GM21423 (cell line): Measurements from ENCODE around the gene PRDX6.
"Not testable (repeated sequence)": the region's sequence is repeated elsewhere in the genome, so short reads cannot be mapped to it uniquely, and the experiment has no call there.

ENCODE experiments used
- ATAC-seq: cut with Tn5 transposase; IDR thresholded peaks from one replicate; pipeline ENCODE4 v1.9.1; 2021; ENCODE audit warnings: mild to moderate bottlenecking, moderate library complexity; ENCODE audit not compliant: unreplicated experiment

Gene PRDX6

DNA sequence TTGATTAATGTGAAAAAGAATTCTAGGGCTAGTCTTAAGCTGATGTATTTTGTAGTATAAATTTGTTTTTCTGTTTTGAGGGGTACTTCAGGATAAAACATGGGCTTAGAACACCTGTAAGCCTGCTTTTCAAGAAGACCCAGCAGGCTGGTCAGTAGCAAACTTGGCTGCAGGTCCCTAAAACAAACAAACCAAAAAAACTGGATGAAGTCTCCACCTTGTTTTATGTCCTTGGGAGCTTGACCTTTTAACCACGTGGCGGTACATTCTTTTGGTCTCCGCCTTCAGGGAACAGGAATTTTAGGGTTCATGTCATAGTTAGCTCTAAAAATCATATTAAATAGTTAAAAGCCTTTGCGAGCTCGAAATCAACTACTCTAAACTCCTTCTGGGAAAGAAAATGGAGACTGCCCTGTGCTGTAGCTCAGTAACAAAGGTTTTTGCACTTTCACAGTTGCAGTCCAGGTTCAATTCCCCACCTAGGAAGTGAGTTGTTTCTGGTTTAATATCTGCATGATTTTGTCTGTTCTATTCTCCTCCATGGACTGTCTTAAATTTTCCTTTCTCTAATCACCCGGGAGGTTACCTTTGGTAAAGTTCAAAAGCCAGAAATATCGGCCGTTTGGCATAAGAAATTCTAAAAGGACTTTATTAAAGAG lies 18.6 kb downstream of the PRDX6 start:
- no peak for ATAC-seq

DNA sequence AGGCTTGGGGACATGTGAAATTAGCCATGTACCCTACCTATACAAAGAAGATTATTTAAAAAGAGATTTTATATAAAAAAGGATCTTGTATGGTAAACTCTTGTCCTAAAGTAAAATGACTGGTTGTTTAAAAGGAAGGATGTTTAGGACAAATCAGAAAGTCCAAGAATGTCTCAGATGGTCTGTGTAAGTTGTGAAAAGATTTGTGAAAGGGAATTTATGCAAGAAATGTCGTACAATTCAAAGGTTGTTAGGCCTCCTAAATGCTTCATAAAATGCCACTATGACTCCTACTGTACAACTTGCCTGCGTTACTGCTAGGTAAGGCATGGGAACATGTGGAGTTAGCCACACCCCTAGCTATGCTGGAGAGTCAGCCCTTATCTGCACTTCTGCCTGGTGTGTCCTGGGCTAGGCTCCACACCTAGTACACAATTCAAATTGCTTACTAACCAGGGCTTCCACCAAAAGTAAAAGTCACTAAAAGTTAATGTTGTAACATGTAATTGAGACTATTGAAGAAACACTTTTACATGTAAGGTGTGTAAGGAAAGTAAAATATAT lies 19.7 kb downstream of the PRDX6 start:
- no peak for ATAC-seq

GRCh38 chr1:173499729-173500128 lies 22.6 kb downstream of the PRDX6 start:
- no peak for ATAC-seq

DNA sequence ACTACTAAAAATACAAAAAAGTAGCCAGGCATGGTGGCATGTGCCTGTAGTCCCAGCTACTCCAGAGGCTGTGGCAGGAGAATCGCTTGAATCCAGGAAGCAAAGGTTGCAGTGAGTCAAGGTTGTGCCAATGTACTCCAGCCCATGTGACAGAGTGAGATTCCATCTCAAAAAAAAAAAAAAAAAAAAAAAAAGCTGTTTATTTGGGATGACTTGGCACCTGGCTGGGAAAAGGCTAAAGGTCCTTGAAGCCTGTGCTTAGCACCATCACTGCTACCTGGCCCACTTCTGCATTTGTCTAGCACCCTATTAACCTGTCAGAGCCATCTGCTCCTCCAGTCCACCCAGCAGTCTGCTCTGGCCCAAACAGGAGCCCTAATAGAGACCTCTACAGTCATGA lies 25.0 kb downstream of the PRDX6 start:
- ATAC-seq, result no peak

- no peak for ATAC-seq
These were observed 26.3 kb downstream of the PRDX6 start for GRCh38 chr1:173503391-173503790.

GRCh38 chr1:173504268-173504667 lies 27.1 kb downstream of the PRDX6 start:
- no peak for ATAC-seq

DNA sequence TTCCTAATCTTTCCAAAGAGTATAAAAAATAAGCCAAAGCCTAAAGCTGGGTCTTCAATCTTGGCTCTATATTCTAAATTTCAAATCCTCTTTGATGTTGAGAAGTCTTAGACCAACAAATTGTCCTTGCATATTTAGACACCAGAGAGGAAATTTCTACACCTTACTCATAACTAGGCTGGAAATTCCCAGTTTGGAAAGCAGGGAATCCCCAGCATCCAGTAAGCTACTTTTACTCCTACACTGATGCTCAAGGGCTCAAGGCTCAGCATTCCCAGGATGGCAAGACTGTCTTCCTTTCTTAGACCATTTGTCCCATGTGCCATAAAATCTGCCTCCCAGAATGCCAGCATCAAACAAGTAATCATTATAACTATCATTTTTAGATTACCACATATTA lies 28.3 kb downstream of the PRDX6 start:
- no peak for ATAC-seq

- ATAC-seq, result no peak
These were observed 29.3 kb downstream of the PRDX6 start for GRCh38 chr1:173506437-173506836.

DNA sequence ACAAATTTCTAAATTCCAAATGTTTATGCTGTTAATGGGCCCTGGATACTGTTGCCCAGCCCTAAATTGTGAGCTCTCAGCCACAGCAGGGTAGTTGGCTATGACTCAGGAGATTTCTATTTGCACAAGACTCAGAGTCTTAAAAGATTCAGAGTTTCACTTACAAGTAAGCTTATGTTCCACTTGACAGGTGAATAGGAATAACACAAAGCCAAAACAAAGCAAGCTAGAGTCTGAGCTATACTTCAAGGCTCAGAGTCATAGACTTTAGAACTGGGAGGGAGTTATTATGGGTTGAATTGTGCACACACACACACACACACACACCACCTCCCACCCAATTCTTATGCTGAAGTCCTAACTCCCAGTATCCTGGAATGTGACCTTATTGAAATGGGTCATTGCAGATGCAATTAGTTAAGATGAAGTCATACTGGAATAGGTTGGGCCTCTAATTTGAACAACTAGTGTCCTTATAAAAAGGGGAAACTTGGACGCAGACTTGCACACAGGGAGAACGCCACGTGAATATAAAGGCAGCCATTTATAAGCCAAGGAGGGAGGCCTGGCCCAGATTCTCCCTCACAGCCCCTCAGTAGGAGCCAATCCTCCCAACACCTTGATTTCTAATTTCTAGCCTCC lies 30.2 kb downstream of the PRDX6 start:
- ATAC-seq, result no peak

DNA sequence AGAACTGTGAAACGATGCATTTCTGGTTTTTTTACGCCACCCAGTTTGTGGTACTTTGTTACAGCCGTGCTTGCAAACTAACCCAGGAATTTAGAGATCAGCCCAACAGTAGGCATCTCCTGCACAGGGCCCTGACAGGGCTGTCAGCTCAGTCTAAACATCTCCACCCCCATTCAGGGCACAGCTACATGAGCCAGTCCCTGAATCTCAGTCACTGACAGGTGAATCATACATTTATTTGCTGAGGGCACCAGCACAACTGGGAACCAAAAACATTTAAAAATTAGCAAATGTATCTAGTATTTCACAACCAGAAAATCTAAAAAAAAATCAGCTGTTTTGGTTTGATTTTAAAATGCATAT lies 30.7 kb downstream of the PRDX6 start:
- no peak for ATAC-seq

DNA sequence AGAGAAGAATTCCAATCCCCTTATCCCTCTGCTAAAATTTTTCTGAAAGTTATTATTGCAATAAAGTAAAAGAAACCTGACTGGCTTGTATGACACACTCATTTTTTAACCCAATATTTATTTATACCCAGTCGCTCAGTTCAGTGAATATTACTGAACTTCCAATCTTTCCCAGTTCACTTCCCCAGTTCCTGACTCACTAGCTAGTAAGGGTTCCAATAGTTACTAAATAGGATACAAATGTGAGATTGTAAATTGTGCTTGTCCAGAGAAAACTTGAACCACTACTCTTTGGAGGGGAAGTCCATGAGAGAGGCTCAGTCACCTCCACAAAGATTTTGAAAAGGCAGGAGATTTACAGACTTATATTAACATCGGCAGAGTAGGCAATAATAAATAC lies 31.4 kb downstream of the PRDX6 start:
- ATAC-seq, result no peak

- ATAC-seq, result no peak
These were observed 32.7 kb downstream of the PRDX6 start for GRCh38 chr1:173509797-173510196.

GRCh38 chr1:173514503-173514902 lies 37.4 kb downstream of the PRDX6 start:
- not testable (repeated sequence) for ATAC-seq

DNA sequence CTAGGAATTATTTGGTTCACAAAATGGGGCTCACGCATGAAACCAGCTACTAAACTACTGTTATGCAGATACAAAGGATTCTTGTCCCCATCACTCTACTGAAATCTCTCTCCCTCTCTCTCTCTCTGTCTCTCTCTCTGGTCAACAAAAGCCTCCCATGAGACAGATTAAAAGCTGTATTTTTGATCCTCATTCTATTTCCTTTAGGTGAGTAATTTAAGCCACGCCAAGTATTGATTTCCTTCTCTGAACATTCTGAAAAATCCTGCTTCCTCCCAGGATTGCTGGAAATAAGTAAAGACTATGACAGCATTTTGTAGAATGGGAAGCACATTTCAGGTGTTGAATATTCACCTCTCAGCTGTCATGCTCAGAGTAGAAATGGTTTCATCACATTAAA lies 43.7 kb downstream of the PRDX6 start:
- ATAC-seq, result no peak

DNA sequence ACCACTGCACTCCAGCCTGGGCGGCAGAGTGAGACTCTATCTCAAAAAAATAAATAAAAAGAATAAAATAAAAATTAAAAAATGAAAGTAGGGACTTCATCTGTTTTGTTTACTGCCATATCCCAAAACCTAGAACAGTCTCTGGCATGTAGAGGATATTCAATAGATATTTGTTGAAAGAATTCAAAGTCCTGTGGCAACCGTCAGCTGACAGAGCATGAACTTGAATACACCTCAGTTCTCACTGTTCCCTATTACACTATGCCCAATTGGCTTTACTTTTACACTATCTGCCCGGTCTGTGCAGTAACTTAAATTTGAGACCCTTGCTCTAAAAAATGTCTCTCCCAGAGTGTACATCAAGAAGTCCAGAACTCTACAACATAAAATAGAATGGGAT lies 46.2 kb downstream of the PRDX6 start:
- no peak for ATAC-seq

- no peak for ATAC-seq
These were observed 48.8 kb downstream of the PRDX6 start for GRCh38 chr1:173525926-173526325.

DNA sequence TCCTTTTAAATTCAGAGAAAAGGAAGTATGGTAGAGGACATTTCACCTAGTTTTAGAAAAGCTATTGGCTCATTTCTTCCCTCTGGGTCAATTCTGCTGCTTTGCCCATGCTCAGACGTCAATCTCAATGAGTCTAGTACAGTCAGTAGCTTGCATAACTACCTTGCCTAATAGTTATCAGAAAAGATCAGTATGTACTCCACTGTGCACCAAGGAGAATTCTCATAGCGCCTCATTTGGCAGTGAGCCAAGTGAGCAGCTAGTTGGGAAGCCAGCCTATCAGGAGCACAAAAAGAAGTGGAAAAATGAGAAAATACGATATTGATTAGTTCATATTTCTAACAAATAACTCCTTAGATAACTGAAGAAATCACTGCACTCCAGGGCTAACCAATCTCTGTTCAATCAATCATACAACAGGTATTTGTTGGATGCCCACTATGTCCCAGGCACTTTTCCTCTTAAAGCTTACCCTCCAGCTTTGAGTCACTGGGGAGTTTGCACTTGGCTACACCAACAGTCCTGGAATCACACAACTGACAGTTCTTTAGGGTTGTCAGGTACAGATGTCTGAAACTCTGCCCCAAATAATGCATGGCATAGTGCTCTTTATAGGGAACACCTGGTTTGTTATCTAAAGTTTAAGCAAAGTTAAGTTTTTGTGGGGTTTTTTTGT lies 50.2 kb downstream of the PRDX6 start:
- no peak for ATAC-seq

- ATAC-seq, result no peak
These were observed 52.0 kb downstream of the PRDX6 start for GRCh38 chr1:173529106-173529505.

- ATAC-seq, result no peak
These were observed 53.9 kb downstream of the PRDX6 start for GRCh38 chr1:173530795-173531693.

- no peak for ATAC-seq
These were observed 55.1 kb downstream of the PRDX6 start for GRCh38 chr1:173532237-173532636.

DNA sequence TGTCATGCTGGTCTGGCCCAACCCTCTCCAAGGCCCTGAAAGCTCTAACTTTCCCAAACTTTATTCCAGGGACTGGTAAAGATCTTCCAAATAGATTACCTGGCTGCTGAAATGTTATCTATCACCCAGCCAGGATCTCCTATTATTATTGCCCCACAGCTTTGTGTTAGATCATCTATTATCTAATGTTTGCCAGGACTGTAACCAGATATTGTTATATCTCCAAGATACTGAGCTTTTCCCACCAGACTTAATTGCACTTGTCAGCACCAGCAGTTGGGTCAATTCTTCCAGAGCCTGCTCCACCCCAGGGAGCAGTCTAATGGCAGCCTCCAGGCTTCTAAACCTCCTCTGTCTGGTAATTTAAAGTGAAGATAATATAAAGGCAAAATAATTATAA lies 59.1 kb downstream of the PRDX6 start:
- no peak for ATAC-seq
